GM12891 (cell line): ENCODE measurements around the gene SEMA4G.

ENCODE experiments used
- DNase-seq: peaks from one replicate; pipeline ENCODE4 v3.0.0; 2011; ENCODE audit warnings: low spot score; ENCODE audit not compliant: insufficient read length
- FAIRE-seq: peaks from 2 replicates; lab custom pipeline; 2011; peaks lifted over from hg19 to GRCh38; lab: Jason Lieb, UNC
- PAX5 ChIP-seq: IDR thresholded peaks from 2 replicates; pipeline ENCODE4 v1.6.1; 2011; ENCODE audit warnings: low read length, moderate library complexity, mild to moderate bottlenecking; ENCODE audit not compliant: insufficient read depth, severe bottlenecking
- POLR2A ChIP-seq: IDR thresholded peaks from 2 replicates; pipeline ENCODE4 v1.6.1; 2011; ENCODE audit warnings: low read depth, low read length, control low read depth
- POLR2AphosphoS5 ChIP-seq: IDR thresholded peaks from 2 replicates; pipeline ENCODE4 v1.6.1; 2011; ENCODE audit warnings: low read depth, low read length, control low read depth
- POU2F2 ChIP-seq: IDR thresholded peaks from 2 replicates; pipeline ENCODE4 v1.6.1; 2011; ENCODE audit warnings: low read depth, mild to moderate bottlenecking, control low read depth, low read length, moderate library complexity
- SPI1 ChIP-seq: IDR thresholded peaks from 2 replicates; pipeline ENCODE4 v1.6.1; 2011; ENCODE audit warnings: low read depth, low read length, control low read depth
- TAF1 ChIP-seq: IDR thresholded peaks from 2 replicates; pipeline ENCODE4 v1.6.1; 2011; ENCODE audit warnings: low read depth, low read length, control low read depth

The SEMA4G gene

DNA sequence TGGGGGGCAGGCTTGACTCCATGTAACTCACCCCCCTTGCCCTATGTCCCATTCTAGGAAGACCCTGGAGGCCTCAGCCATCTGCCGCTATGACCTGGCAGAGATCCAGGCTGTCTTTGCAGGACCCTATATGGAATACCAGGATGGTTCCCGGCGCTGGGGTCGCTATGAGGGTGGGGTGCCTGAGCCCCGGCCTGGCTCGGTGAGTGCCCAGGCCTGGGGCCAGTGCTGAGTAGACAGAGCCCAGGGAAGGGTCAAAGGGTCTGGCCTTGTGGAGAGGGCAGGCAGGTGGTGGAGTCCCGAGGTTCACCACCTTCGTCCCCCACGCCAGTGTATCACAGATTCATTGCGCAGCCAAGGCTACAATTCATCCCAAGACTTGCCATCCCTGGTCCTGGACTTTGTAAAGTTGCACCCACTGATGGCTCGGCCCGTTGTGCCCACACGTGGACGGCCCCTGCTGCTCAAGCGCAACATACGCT lies 10.5 kb downstream of the SEMA4G start:
- no peak for DNase-seq
- TF ChIP-seq SPI1 (no peak), POLR2A (no peak), POU2F2 (no peak), POLR2AphosphoS5 (no peak), TAF1 (no peak), PAX5 (no peak)
- no peak for FAIRE-seq

DNA sequence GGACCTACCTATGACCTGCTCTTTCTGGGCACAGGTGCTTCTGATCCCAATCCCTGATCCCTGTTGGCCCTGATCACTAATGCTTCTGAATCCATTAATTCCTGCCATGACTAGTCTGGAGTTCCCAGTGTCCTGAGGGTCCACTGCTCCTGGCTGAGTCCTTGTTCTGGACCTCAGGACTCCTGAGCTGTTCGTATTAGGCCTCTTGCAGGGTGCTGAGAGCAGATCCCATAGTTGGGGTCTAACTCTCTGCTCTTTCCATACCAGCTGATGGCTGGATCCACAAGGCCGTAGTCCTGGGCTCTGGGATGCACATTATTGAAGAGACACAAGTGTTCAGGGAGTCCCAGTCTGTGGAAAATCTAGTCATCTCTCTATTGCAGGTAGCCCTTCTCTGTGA lies 11.0 kb downstream of the SEMA4G start:
- no peak for FAIRE-seq

DNA sequence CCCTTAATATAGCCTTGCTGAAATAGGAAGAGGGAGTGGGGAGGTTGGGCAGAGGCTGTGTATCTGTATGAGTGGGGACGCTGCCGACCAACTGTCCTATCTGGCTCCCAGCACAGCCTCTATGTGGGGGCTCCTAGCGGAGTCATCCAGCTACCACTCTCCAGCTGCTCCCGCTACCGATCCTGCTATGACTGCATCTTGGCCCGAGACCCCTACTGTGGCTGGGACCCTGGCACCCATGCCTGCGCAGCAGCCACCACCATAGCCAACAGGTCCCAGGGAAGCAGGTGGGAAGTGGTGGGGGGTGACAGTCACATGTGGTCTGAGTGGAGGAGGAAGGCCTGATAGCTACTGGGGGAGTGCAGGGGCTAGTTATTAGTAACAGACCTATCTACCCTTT lies 11.4 kb downstream of the SEMA4G start:
- FAIRE-seq (no peak), DNase-seq (no peak)
- TF ChIP-seq SPI1, result no peak
- TF ChIP-seq POLR2AphosphoS5, result no peak
- no peak for TF ChIP-seq PAX5
- no peak for TF ChIP-seq POU2F2

More for the DNA sequence above, 11.0 kb downstream of the SEMA4G start:
- no peak for DNase-seq
- no peak for TF ChIP-seq POLR2AphosphoS5
- no peak for TF ChIP-seq TAF1
- TF ChIP-seq POU2F2, result no peak
- TF ChIP-seq PAX5, result no peak
- TF ChIP-seq SPI1, result no peak
- TF ChIP-seq POLR2A, result no peak

DNA sequence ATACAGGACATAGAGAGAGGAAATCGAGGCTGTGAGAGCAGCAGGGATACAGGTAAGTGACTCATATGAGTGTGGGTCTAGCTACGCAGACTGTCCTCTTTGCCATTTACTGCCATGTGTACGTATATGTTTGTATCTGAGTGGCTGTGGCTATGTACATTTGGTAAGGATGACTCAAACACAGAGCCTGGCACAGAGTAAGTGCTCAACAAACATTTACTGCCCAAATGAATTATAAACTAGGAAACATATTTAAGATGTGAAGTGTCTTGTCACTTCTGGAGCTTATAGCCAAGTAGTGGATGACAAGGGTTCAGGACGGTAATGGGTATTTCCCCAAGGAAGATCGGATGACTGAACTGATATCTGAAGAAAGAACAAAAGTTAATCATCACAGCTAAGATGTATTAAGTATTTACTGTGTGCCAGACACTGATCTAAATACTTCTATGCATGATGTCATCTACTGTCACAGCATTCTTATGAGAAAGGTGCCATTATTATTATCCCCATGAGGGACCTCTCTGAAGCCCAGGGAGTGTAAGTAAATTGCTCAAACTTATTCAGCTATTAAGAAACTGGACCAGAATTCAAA lies 12.0 kb downstream of the SEMA4G start:
- TF ChIP-seq TAF1, result no peak
- no peak for TF ChIP-seq POLR2AphosphoS5
- no peak for TF ChIP-seq PAX5
- TF ChIP-seq POLR2A, result no peak
- no peak for TF ChIP-seq SPI1
- TF ChIP-seq POU2F2, result no peak
- no peak for DNase-seq
- FAIRE-seq, result no peak

DNA sequence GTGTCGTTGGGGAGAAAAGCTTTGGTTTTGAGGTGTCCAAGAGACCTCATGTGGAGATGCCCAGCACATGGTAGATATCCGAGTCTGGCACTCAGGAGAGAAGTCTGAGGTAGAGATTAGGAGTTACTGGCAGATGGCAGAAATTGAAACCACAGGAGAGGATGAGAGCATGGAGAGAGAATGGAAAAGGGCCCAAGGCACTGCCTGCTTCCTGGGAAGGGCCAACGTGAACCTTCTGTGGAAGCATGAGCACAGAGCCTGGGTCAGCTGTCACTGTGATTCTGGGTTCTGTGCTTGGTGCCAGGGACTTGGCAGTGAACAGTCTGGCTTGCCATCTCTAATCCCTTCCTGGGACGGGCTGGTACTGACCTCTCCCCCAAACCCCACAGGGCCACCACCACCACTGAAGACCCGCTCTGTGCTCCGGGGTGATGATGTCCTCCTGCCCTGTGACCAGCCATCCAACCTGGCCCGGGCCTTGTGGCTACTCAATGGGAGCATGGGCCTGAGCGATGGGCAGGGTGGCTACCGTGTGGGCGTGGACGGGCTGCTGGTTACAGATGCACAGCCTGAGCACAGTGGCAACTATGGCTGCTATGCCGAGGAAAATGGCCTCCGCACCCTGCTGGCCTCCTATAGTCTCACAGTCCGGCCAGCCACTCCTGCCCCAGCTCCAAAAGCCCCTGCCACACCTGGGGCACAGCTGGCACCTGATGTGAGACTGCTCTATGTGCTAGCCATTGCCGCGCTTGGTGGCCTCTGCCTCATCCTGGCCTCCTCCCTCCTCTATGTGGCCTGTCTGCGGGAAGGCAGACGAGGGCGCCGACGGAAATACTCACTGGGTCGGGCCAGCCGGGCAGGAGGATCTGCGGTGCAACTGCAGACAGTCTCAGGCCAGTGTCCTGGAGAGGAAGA lies 13.9 kb downstream of the SEMA4G start:
- TF ChIP-seq TAF1 (no peak), POLR2AphosphoS5 (no peak), POLR2A (no peak), POU2F2 (no peak), SPI1 (no peak), PAX5 (no peak)
- no peak for FAIRE-seq
- DNase-seq, result no peak

DNA sequence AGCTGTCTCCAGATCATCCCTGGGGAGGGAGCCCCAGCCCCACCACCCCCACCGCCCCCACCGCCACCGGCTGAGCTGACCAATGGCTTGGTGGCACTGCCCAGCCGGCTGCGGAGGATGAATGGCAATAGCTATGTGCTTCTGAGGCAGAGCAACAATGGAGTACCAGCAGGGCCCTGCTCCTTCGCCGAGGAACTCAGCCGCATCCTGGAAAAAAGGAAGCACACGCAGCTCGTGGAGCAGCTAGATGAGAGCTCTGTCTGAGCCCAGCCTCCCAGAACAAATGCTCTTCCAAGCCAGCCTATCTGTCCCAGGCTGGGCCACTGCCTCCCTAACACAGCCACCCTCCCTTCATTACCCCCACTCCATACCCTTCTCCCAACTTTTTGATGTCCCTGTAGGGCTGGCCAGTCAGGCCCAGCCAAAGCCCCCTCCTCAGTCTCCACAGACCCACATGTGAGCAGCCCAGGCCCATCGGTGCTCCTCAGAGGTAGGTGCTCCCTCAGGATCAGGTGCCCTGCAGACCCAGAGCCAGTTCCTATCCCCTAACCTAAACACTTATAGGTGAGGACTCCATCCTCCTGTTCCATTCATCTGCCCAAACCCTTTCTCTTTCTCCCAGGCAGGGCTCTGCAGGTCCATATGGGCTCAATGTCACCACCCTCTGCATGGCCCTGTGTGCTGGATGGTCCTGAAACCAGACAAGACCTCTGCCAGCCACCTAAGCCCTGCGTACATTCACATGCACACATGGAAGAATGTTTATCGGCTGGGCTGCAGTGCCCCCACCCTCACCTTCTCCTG lies 14.8 kb downstream of the SEMA4G start:
- TF ChIP-seq PAX5 (no peak), TAF1 (no peak), POU2F2 (no peak), SPI1 (no peak), POLR2AphosphoS5 (no peak), POLR2A (no peak)
- no peak for FAIRE-seq
- no peak for DNase-seq

DNA sequence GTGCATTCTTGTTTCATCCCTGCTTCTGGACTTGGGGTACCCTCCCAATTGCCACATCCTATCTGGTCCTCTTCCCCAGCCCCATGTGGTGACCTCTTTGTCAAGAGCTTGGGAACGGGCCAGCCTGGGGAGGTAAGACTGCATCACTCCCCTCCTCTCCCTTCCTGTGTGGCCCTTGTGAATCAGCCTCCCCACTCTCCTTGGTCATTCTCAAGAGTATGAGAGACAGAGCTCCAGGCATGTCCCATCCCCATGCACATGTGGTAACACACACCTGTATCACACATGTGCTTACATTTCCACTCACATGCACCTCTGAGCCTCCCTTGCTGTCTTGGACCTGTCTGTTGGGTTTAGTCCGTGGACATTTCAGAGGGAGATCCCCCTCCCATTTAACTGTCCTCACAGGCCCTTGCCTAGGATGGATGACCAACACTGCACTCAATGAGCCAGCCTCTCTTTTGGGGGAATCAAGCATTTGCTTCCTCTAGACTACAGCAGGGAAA lies 15.4 kb downstream of the SEMA4G start:
- no peak for FAIRE-seq
- DNase-seq, result no peak
- TF ChIP-seq POLR2AphosphoS5 (no peak), POU2F2 (no peak), TAF1 (no peak), POLR2A (no peak), PAX5 (no peak), SPI1 (no peak)

DNA sequence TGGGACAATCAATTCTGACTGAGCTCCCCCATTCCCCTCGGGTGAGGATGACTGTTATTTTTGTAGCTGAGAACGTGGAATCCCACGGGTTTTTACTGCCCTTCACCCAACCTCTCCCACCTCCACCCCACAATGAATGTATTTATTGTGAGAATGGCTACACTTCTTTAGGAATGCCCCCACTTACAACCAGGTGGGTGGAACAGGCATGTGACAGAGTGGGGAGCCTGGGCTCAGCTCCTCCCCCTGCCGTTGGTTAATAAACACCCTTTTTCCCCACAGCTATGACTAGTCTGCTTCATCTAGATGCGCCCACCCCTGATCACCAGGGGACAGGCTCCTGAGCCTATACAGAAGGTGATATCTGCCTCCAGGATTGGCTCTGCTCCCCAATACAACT lies 16.0 kb downstream of the SEMA4G start:
- no peak for FAIRE-seq

DNA sequence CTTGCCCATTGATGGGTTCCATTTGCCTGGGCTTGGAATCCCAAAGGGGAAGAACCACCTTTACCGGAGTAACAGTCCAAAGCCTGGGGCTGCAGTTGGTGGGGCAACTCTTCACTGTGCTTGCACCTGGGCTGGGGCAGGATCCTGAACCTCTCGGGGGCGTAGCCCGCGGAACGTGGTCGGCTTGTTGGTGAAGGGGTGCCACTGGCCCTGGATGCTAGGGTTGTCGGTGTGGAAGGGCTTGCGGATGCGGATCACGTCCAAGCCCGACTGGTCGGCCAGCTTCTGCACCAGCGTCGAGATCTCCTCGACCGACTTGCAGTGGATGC lies 17.3 kb downstream of the SEMA4G start:
- FAIRE-seq, result no peak
- no peak for DNase-seq

More for the DNA sequence above, 16.0 kb downstream of the SEMA4G start:
- DNase-seq, result no peak
- TF ChIP-seq PAX5, result no peak
- no peak for TF ChIP-seq SPI1
- no peak for TF ChIP-seq POU2F2
- no peak for TF ChIP-seq TAF1
- TF ChIP-seq POLR2AphosphoS5, result no peak
- no peak for TF ChIP-seq POLR2A

More for the DNA sequence above, 17.3 kb downstream of the SEMA4G start:
- TF ChIP-seq PAX5 (no peak), SPI1 (no peak), POLR2AphosphoS5 (no peak), POU2F2 (no peak), POLR2A (no peak), TAF1 (no peak)
